Neural progenitor cell (in vitro differentiated cells): ENCODE measurements around the gene GALM. TPM values are rescaled to one million over a fixed set of nuclear protein-coding genes. Genes with fewer than 3 reads are reported as not detected.

Source experiments
- DNase-seq: peaks from one replicate; pipeline ENCODE4 v3.0.0-alpha.2; 2016; ENCODE audit warnings: low spot score
- H2AFZ ChIP-seq: fragments of 200-600 bp; sonication (generic); replicated peaks from 2 replicates; pipeline ENCODE4 v1.6.1; 2016; ENCODE audit warnings: antibody characterized with exemption
- H3F3A ChIP-seq: fragments of 200-600 bp; sonication (generic); 2 replicates; pipeline ENCODE4 v1.6.1; 2016; ENCODE audit warnings: antibody characterized with exemption, low read depth
- H3K27ac ChIP-seq: fragments of 200-600 bp; sonication (generic); 2 replicates; pipeline ENCODE4 v1.5.1; 2016; ENCODE audit warnings: mild to moderate bottlenecking
- H3K27me3 ChIP-seq: fragments of 200-600 bp; sonication (generic); 2 replicates; pipeline ENCODE4 v1.6.1; 2016; ENCODE audit warnings: mild to moderate bottlenecking, moderate library complexity
- H3K36me3 ChIP-seq: fragments of 200-600 bp; sonication (generic); 2 replicates; pipeline ENCODE4 v1.5.1; 2016
- H3K4me1 ChIP-seq: fragments of 200-600 bp; sonication (generic); 2 replicates; pipeline ENCODE4 v1.6.1; 2016; ENCODE audit warnings: mixed run types
- H3K4me2 ChIP-seq: fragments of 200-600 bp; sonication (generic); 2 replicates; pipeline ENCODE4 v1.6.1; 2016
- H3K4me3 ChIP-seq: fragments of 200-600 bp; sonication (generic); 2 replicates; pipeline ENCODE4 v1.5.1; 2016
- H3K79me2 ChIP-seq: fragments of 200-600 bp; sonication (generic); 2 replicates; pipeline ENCODE4 v1.6.1; 2016; ENCODE audit warnings: low read depth
- H3K9ac ChIP-seq: fragments of 200-600 bp; sonication (generic); 2 replicates; pipeline ENCODE4 v1.6.1; 2016
- H3K9me3 ChIP-seq: fragments of 200-600 bp; sonication (generic); 2 replicates; pipeline ENCODE4 v1.5.1; 2016; ENCODE audit warnings: low read depth
- H4K20me1 ChIP-seq: fragments of 200-600 bp; sonication (generic); 2 replicates; pipeline ENCODE4 v1.6.1; 2016; ENCODE audit warnings: low read depth
- H3K27ac Mint-ChIP-seq: 3 replicates; pipeline ENCODE4 v1.8.0; 2021; ENCODE audit warnings: mixed read lengths
- H3K27me3 Mint-ChIP-seq: 2 replicates; pipeline ENCODE4 v1.8.0; 2022; ENCODE audit warnings: low read depth, mild to moderate bottlenecking, inconsistent platforms, moderate library complexity, mixed read lengths; ENCODE audit not compliant: insufficient read depth
- H3K36me3 Mint-ChIP-seq: 3 replicates; pipeline ENCODE4 v1.8.0; 2021; ENCODE audit warnings: mixed read lengths
- H3K4me1 Mint-ChIP-seq: 3 replicates; pipeline ENCODE4 v1.8.0; 2021; ENCODE audit warnings: mixed read lengths
- H3K4me3 Mint-ChIP-seq: 3 replicates; pipeline ENCODE4 v1.8.0; 2021; ENCODE audit warnings: mild to moderate bottlenecking, moderate library complexity, mixed read lengths
- H3K9me3 Mint-ChIP-seq: 3 replicates; pipeline ENCODE4 v1.8.0; 2020; ENCODE audit warnings: mixed read lengths
- EZH2 ChIP-seq: fragments of 200-600 bp; sonication (generic); IDR thresholded peaks from 2 replicates; pipeline ENCODE4 v1.6.1; 2017; ENCODE audit warnings: antibody characterized with exemption, mild to moderate bottlenecking, moderate library complexity
- EZH2phosphoT487 ChIP-seq: fragments of 200-600 bp; sonication (generic); IDR thresholded peaks from 2 replicates; pipeline ENCODE4 v1.6.1; 2017; ENCODE audit warnings: antibody characterized with exemption
- total RNA-seq: library from RNA; depleted of rRNA; stranded (reverse); fragments of >200 nt; gene quantifications from 2 replicates; pipeline ENCODE4 v1.2.3, GENCODE V29; 2015; ENCODE audit warnings: low replicate concordance
- TF ChIP-seq, protein P1 (sequence below): fragments of 200-600 bp; sonication (generic); IDR thresholded peaks from 2 replicates; pipeline ENCODE4 v1.5.1; 2017; ENCODE audit warnings: antibody characterized with exemption, mild to moderate bottlenecking

The GALM gene
- total RNA-seq, 1 donor from 2014 or later = 7.1 TPM

DNA sequence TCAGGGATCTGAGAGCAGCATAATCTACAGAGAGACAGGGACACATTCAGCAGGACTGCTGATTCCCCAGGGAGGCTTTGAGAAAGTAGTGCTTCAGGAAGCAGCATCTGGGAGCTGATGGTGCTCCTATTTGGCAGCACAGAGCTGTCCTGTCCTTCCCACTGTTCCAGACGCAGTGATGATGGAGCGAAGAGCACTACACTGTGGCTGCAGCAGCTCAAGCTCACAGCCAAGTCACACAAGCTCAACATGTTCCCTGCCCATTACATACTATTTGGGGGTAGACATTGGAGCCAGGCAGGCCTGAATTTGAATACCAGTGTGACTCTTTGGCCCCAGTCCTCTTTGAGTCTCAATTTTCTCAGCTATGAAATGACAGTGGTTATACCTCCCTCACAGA lies 15.2 kb upstream of the GALM start:
- no peaks in the 10 kb centered on the region for H3F3A ChIP-seq
- no peaks in the 10 kb centered on the region for H4K20me1 ChIP-seq
- TF ChIP-seq, protein P1, sequence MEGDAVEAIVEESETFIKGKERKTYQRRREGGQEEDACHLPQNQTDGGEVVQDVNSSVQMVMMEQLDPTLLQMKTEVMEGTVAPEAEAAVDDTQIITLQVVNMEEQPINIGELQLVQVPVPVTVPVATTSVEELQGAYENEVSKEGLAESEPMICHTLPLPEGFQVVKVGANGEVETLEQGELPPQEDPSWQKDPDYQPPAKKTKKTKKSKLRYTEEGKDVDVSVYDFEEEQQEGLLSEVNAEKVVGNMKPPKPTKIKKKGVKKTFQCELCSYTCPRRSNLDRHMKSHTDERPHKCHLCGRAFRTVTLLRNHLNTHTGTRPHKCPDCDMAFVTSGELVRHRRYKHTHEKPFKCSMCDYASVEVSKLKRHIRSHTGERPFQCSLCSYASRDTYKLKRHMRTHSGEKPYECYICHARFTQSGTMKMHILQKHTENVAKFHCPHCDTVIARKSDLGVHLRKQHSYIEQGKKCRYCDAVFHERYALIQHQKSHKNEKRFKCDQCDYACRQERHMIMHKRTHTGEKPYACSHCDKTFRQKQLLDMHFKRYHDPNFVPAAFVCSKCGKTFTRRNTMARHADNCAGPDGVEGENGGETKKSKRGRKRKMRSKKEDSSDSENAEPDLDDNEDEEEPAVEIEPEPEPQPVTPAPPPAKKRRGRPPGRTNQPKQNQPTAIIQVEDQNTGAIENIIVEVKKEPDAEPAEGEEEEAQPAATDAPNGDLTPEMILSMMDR = no peak
- TF ChIP-seq EZH2phosphoT487 (no peak), EZH2 (no peak)
- no peak overlapping the region for H2AFZ ChIP-seq
- no peak overlapping the region for H3K27ac Mint-ChIP-seq
- H3K79me2 ChIP-seq = no peaks in the 10 kb centered on the region
- no peaks in the 10 kb centered on the region for H3K36me3 ChIP-seq
- peaks cover 1% of the 10 kb centered on the region for H3K27me3 Mint-ChIP-seq
- no peak overlapping the region for H3K4me3 Mint-ChIP-seq
- no peaks in the 10 kb centered on the region for H3K9me3 Mint-ChIP-seq
- peaks cover 5% of the 10 kb centered on the region for H3K4me1 Mint-ChIP-seq
- no peak overlapping the region for H3K4me3 ChIP-seq
- no peak overlapping the region for H3K4me2 ChIP-seq
- H3K36me3 Mint-ChIP-seq = no peaks in the 10 kb centered on the region
- H3K9me3 ChIP-seq = no peaks in the 10 kb centered on the region
- H3K9ac ChIP-seq = no peak overlapping the region
- no peaks in the 10 kb centered on the region for H3K27me3 ChIP-seq
- H3K27ac ChIP-seq = no peak overlapping the region
- no peaks in the 10 kb centered on the region for H3K4me1 ChIP-seq
- no peak for DNase-seq

- no peak overlapping the region for H2AFZ ChIP-seq
- H4K20me1 ChIP-seq = no peaks in the 10 kb centered on the region
- Mint-ChIP-seq H3K36me3 (no peaks in the 10 kb centered on the region), H3K27me3 (peaks cover 4% of the 10 kb centered on the region), H3K4me3 (no peak overlapping the region), H3K4me1 (peaks cover 5% of the 10 kb centered on the region), H3K9me3 (no peaks in the 10 kb centered on the region), H3K27ac (no peak overlapping the region)
- no peaks in the 10 kb centered on the region for H3F3A ChIP-seq
- no peak for DNase-seq
- no peak overlapping the region for H3K27ac ChIP-seq
- H3K9me3 ChIP-seq = no peaks in the 10 kb centered on the region
- no peaks in the 10 kb centered on the region for H3K79me2 ChIP-seq
- H3K4me3 ChIP-seq = no peak overlapping the region
- no peak overlapping the region for H3K4me2 ChIP-seq
- TF ChIP-seq EZH2 (no peak), EZH2phosphoT487 (no peak)
- TF ChIP-seq, protein P1 = no peak
- H3K4me1 ChIP-seq = no peaks in the 10 kb centered on the region
- no peaks in the 10 kb centered on the region for H3K27me3 ChIP-seq
- H3K36me3 ChIP-seq = no peaks in the 10 kb centered on the region
- H3K9ac ChIP-seq = no peak overlapping the region
These were observed 13.3 kb upstream of the GALM start for GRCh38 chr2:38652431-38653273.

DNA sequence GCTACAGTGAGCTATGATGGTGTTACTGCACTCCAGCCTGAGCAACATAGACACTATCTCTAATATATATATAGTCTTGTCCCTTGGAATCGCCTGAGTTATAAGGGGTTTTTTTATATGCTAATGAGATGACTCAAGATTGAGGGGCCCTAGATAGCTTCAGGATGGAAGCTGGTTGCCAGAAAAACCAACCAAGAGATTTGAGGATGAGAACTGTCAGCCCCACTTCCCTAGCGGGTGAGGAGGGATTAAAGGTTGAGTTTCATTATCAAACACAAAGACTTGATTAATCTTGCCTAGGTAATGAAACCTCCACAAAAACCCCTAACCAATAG lies 12.6 kb upstream of the GALM start:
- H2AFZ ChIP-seq = no peak overlapping the region
- no peaks in the 10 kb centered on the region for H3K4me1 ChIP-seq
- H4K20me1 ChIP-seq = no peaks in the 10 kb centered on the region
- no peak overlapping the region for H3K9ac ChIP-seq
- Mint-ChIP-seq H3K36me3 (no peaks in the 10 kb centered on the region), H3K27me3 (peaks cover 4% of the 10 kb centered on the region), H3K4me3 (no peak overlapping the region), H3K9me3 (no peaks in the 10 kb centered on the region), H3K4me1 (peaks cover 5% of the 10 kb centered on the region), H3K27ac (peak overlapping the region; percentile 29)
- H3K4me3 ChIP-seq = no peak overlapping the region
- H3K27me3 ChIP-seq = no peaks in the 10 kb centered on the region
- H3K27ac ChIP-seq = no peak overlapping the region
- DNase-seq = no peak
- no peaks in the 10 kb centered on the region for H3K79me2 ChIP-seq
- no peaks in the 10 kb centered on the region for H3K36me3 ChIP-seq
- no peak overlapping the region for H3K4me2 ChIP-seq
- H3K9me3 ChIP-seq = no peaks in the 10 kb centered on the region
- TF ChIP-seq EZH2 = no peak
- H3F3A ChIP-seq = no peaks in the 10 kb centered on the region
